ENCODE data around the gene PREX1.

DNA sequence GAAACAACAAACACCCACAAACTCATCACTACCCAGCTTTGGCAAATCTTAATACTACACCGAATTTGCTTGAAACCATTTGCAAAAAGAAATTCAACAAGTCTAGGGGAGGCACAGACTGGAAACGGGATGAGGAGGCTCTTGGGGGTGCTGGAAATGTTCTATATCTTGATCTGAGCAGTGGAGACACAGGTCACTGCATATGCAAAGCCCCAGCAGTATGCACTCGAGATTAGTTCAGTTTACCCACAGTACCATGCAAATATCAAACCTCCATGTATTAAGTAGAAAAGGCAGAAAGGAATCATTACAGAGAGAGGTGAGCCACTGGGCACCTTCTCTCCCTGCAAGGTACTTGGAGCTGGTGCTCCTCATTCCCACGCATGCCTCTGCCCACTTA lies 75.9 kb downstream of the PREX1 start:
- TF ChIP-seq POLR2A (IDR thresholded peaks at IDR 0.05; ENCODE audit: extremely low read depth, insufficient read length) = no peak
- TF ChIP-seq CTCF (IDR thresholded peaks at IDR 0.05; ENCODE audit: low read depth, low read length) = no peak
